HCT116 (cell line): ENCODE data around the gene SLC10A3. TPM values are rescaled to one million over a fixed set of nuclear protein-coding genes. Genes with fewer than 3 reads are reported as not detected.

Experiments used
- ATAC-seq: fragments of 200-7000 bp; cut with Tn5 transposase; 2 replicates; pipeline ENCODE4 v1.9.1; 2020; ENCODE audit warnings: mild to moderate bottlenecking, moderate library complexity
- BruUV-seq: library from RNA; stranded (reverse); fragments of 400-500 nt; replicated peaks from 2 replicates; lab custom pipeline; 2021; lab: Mats Ljungman, UMichigan
- CTCF ChIA-PET: fragments of 300-600 bp; sonication (Branson Sonifier 250); formaldehyde crosslinking; loops from one replicate; lab custom pipeline; 2021; ENCODE audit warnings: antibody characterized with exemption; lab: Charles Lee
- POLR2A ChIA-PET: fragments of 300-600, 350-600 bp; sonication (Branson Sonifier 250); formaldehyde crosslinking; loops from one replicate; lab custom pipeline; 2021; ENCODE audit warnings: antibody characterized with exemption; lab: Charles Lee
- RAD21 ChIA-PET, 2 experiments: fragments of 300-600 bp; sonication (Branson Sonifier 250); formaldehyde crosslinking; loops; one replicate each; lab custom pipeline; 2023; ENCODE audit warnings: low total read pairs in 2 of 2; ENCODE audit not compliant: uncharacterized antibody in 2 of 2, unreplicated experiment in 2 of 2, low non-redundant PET in 1 of 2; lab: Charles Lee
- DNase-seq: peaks from one replicate; pipeline ENCODE4 v3.0.0-alpha.2; 2010; ENCODE audit warnings: low read depth, low spot score
- H2AFZ ChIP-seq: fragments of 200-600 bp; shearing (Covaris generic), sonication (generic); 2 replicates; pipeline ENCODE4 v1.6.1; 2017; ENCODE audit warnings: low read depth, mixed run types, mixed read lengths, antibody characterized with exemption, low read length; ENCODE audit not compliant: poor library complexity, severe bottlenecking
- H3K27ac ChIP-seq: 2 replicates; pipeline ENCODE4 v1.5.1; 2012; ENCODE audit warnings: low read depth, low read length
- H3K27me3 ChIP-seq: fragments of 200-600 bp; sonication (generic); 2 replicates; pipeline ENCODE4 v1.6.1; 2016; ENCODE audit warnings: mixed run types, low read length, mixed read lengths; ENCODE audit not compliant: insufficient read depth
- H3K36me3 ChIP-seq, 2 experiments: fragments of 200-500 bp in 1 of 2; fragments of 200-600 bp in 1 of 2; sonication (Bioruptor generic) in 1 of 2; sonication (generic) in 1 of 2; 2 replicates each; pipeline versions ENCODE4 v1.5.1 to v1.6.1; 2014 to 2016; ENCODE audit warnings: low read length in 2 of 2, inconsistent platforms in 1 of 2, mixed read lengths in 1 of 2, mixed run types in 1 of 2; ENCODE audit not compliant: insufficient read depth in 2 of 2, control insufficient read depth in 1 of 2
- H3K4me1 ChIP-seq, 2 experiments: fragments of 200-600 bp in 1 of 2; sonication (generic) in 1 of 2; 2 replicates each; pipeline versions ENCODE4 v1.5.1 to v1.6.1; 2012 to 2017; ENCODE audit warnings: low read length in 2 of 2, inconsistent platforms in 1 of 2, mild to moderate bottlenecking in 1 of 2, mixed read lengths in 1 of 2, mixed run types in 1 of 2, moderate library complexity in 1 of 2; ENCODE audit not compliant: insufficient read depth in 2 of 2, control insufficient read depth in 1 of 2
- H3K4me2 ChIP-seq: fragments of 200-600 bp; sonication (generic); 2 replicates; pipeline ENCODE4 v1.6.1; 2017; ENCODE audit warnings: mixed run types, low read length, mixed read lengths
- H3K4me3 ChIP-seq, 2 experiments: fragments of 200-600 bp in 1 of 2; sonication (generic) in 1 of 2; replicated peaks in 1 of 2; 2 replicates each; pipeline ENCODE4 v1.5.1; 2011 to 2016; ENCODE audit warnings: low read length in 2 of 2, control low read depth in 1 of 2, low read depth in 1 of 2, mild to moderate bottlenecking in 1 of 2, mixed read lengths in 1 of 2, mixed run types in 1 of 2
- H3K79me2 ChIP-seq: fragments of 200-600 bp; sonication (generic); 2 replicates; pipeline ENCODE4 v1.6.1; 2017; ENCODE audit warnings: mild to moderate bottlenecking, mixed run types, low read length, moderate library complexity, mixed read lengths; ENCODE audit not compliant: insufficient read depth
- H3K9ac ChIP-seq: fragments of 200-600 bp; sonication (generic); 2 replicates; pipeline ENCODE4 v1.6.1; 2016; ENCODE audit warnings: low read length, mixed read lengths
- H3K9me2 ChIP-seq: fragments of 200-600 bp; sonication (generic), shearing (Covaris generic); 2 replicates; pipeline ENCODE4 v1.6.1; 2017; ENCODE audit warnings: mixed run types, mild to moderate bottlenecking, moderate library complexity; ENCODE audit not compliant: insufficient read depth
- H3K9me3 ChIP-seq, 2 experiments: fragments of 200-500 bp in 1 of 2; fragments of 200-600 bp in 1 of 2; sonication (Bioruptor generic) in 1 of 2; sonication (generic) in 1 of 2; 2 replicates each; pipeline ENCODE4 v1.6.1; 2014 to 2017; ENCODE audit warnings: low read length in 2 of 2, mixed read lengths in 2 of 2, inconsistent platforms in 1 of 2, low read depth in 1 of 2, mild to moderate bottlenecking in 1 of 2, mixed run types in 1 of 2, moderate library complexity in 1 of 2; ENCODE audit not compliant: control insufficient read depth in 1 of 2, insufficient read depth in 1 of 2
- H4K20me1 ChIP-seq: fragments of 200-600 bp; sonication (generic), shearing (Covaris generic); 2 replicates; pipeline ENCODE4 v1.6.1; 2017; ENCODE audit warnings: mixed run types, mild to moderate bottlenecking, moderate library complexity; ENCODE audit not compliant: insufficient read depth
- ATF3 ChIP-seq: IDR thresholded peaks from 2 replicates; pipeline ENCODE4 v1.6.1; 2012
- CTCF ChIP-seq, 3 experiments: fragments of 200-600 bp in 1 of 3; sonication (generic) in 1 of 3; IDR thresholded peaks in 2 of 3; conservative IDR thresholded peaks in 1 of 3; 2 replicates each; pipeline ENCODE4 v1.5.1; 2012 to 2017; ENCODE audit warnings: low read depth in 2 of 3, low read length in 2 of 3, antibody characterized with exemption in 1 of 3, borderline replicate concordance in 1 of 3, control low read depth in 1 of 3, mild to moderate bottlenecking in 1 of 3, mixed read lengths in 1 of 3, mixed run types in 1 of 3, moderate library complexity in 1 of 3; ENCODE audit not compliant: insufficient read depth in 1 of 3
- EGR1 ChIP-seq: IDR thresholded peaks from 2 replicates; pipeline ENCODE4 v1.6.1; 2012; ENCODE audit warnings: low read depth
- ELF1 ChIP-seq: IDR thresholded peaks from 2 replicates; pipeline ENCODE4 v1.6.1; 2012; ENCODE audit warnings: low read depth, borderline replicate concordance
- EZH2 ChIP-seq: fragments of 200-600 bp; sonication (generic); IDR thresholded peaks from 2 replicates; pipeline ENCODE4 v1.6.1; 2017; ENCODE audit warnings: antibody characterized with exemption, mixed run types
- FOSL1 ChIP-seq: IDR thresholded peaks from 2 replicates; pipeline ENCODE4 v1.6.1; 2012; ENCODE audit warnings: low read depth
- JUND ChIP-seq: IDR thresholded peaks from 2 replicates; pipeline ENCODE4 v1.6.1; 2012
- MAX ChIP-seq: IDR thresholded peaks from 2 replicates; pipeline ENCODE4 v1.6.1; 2012
- POLR2A ChIP-seq: IDR thresholded peaks from 2 replicates; pipeline ENCODE4 v1.7.0; 2011; ENCODE audit warnings: borderline replicate concordance; ENCODE audit not compliant: insufficient read depth, insufficient read length; ENCODE audit errors: extremely low read depth
- RAD21 ChIP-seq: IDR thresholded peaks from 2 replicates; pipeline ENCODE4 v1.6.1; 2012; ENCODE audit warnings: low read depth, mild to moderate bottlenecking
- REST ChIP-seq: IDR thresholded peaks from 2 replicates; pipeline ENCODE4 v1.6.1; 2012; ENCODE audit warnings: low read depth
- SRF ChIP-seq: IDR thresholded peaks from 2 replicates; pipeline ENCODE4 v1.6.1; 2012; ENCODE audit warnings: low read depth
- TCF7L2 ChIP-seq: IDR thresholded peaks from 2 replicates; pipeline ENCODE4 v1.7.0; 2011; ENCODE audit warnings: borderline replicate concordance, inconsistent platforms; ENCODE audit not compliant: insufficient read depth, insufficient read length; ENCODE audit errors: extremely low read depth
- YY1 ChIP-seq: IDR thresholded peaks from 2 replicates; pipeline ENCODE4 v1.6.1; 2011; ENCODE audit warnings: low read length, low read depth, moderate library complexity, mild to moderate bottlenecking; ENCODE audit not compliant: insufficient replicate concordance; ENCODE audit errors: extremely low read depth
- ZBTB33 ChIP-seq: IDR thresholded peaks from 2 replicates; pipeline ENCODE4 v1.6.1; 2011; ENCODE audit warnings: mild to moderate bottlenecking, low read length, moderate library complexity; ENCODE audit not compliant: insufficient replicate concordance; ENCODE audit errors: extremely low read depth
- ZFX ChIP-seq: fragments of 450-650 bp; IDR thresholded peaks from 2 replicates; pipeline ENCODE4 v1.6.1; 2017
- ZNF274 ChIP-seq: fragments of 200-500 bp; sonication (Bioruptor generic); IDR thresholded peaks from 2 replicates; pipeline ENCODE4 v1.6.1; 2014; ENCODE audit warnings: mild to moderate bottlenecking, low read depth, low read length, inconsistent platforms
- intact Hi-C: fragments of 100-400 bp; cut with micrococcal nuclease; formaldehyde crosslinking; loops from 2 replicates; pipeline ENCODE4 v1.10.0; 2022
- total RNA-seq: library from RNA; stranded (reverse); gene quantifications from one replicate; pipeline ENCODE4 v1.2.1, GENCODE V29; 2021; ENCODE audit not compliant: unreplicated experiment

The SLC10A3 gene
- total RNA-seq, 1 experiment from 2014 or later, result 16.2 TPM

- H3K4me1 ChIP-seq, result peaks cover 6 to 26% of the 10 kb centered on the region in 2 experiments; a peak in 3 of 4 replicates
- BruUV-seq, result no TSS peak
- H3K27ac ChIP-seq, result no peak overlapping the region
- H3K79me2 ChIP-seq, result peaks cover 37% of the 10 kb centered on the region
- intact Hi-C loops, result loop anchor here (5.0 kb wide), 1 partner anchor 36 kb away; the partner anchor contains the start of gene LAGE3
- H3K4me2 ChIP-seq, result no peak overlapping the region
- no peaks in the 10 kb centered on the region for H3K9me3 ChIP-seq
- H3K27me3 ChIP-seq, result no peaks in the 10 kb centered on the region
- RAD21 ChIA-PET, result no interaction called here
- no peaks in the 10 kb centered on the region for H3K9me2 ChIP-seq
- CTCF ChIA-PET, result no interaction called here
- no peak overlapping the region for H3K4me3 ChIP-seq
- ATAC-seq, result no peak
- no peaks in the 10 kb centered on the region for H4K20me1 ChIP-seq
- POLR2A ChIA-PET, result no interaction called here
- no peak overlapping the region for H2AFZ ChIP-seq
- H3K9ac ChIP-seq, result no peak overlapping the region
- TF ChIP-seq ZNF274 (no peak), EZH2 (no peak), MAX (no peak), FOSL1 (no peak), POLR2A (no peak), CTCF (IDR thresholded peaks at IDR 0.05 in 2 of 3, conservative IDR thresholded peaks at IDR 0.05 in 1 of 3; ENCODE audit: borderline replicate concordance in 1 of 3, insufficient read depth in 1 of 3, low read depth in 2 of 3, low read length in 2 of 3) (no peak), JUND (no peak), REST (no peak), TCF7L2 (no peak), SRF (no peak), RAD21 (no peak), YY1 (no peak), ZBTB33 (no peak), ATF3 (no peak), EGR1 (no peak), ZFX (no peak), ELF1 (no peak)
- DNase-seq, result no peak
- no peaks in the 10 kb centered on the region; a peak in 1 of 4 replicates for H3K36me3 ChIP-seq
These were observed 48.9 kb downstream of the SLC10A3 start for GRCh38 chrX:154441564-154441963.
